Measurements from ENCODE around the gene FN1. TPM values are rescaled to one million over a fixed set of nuclear protein-coding genes. Genes with fewer than 3 reads are reported as not detected.

The FN1 gene
- total RNA-seq, 1 donor from 2014 or later = 52.0 TPM

GRCh38 chr2:215356948-215357461 is 78.9 kb downstream of the FN1 start:
- Histone ChIP-seq H3K9me3 (ENCODE audit: low read depth) (no peaks in the 10 kb centered on the region), H4K20me1 (ENCODE audit: low read depth) (no peaks in the 10 kb centered on the region), H2AFZ (replicated peaks) (no peak overlapping the region), H3K27me3 (no peaks in the 10 kb centered on the region), H3K4me3 (no peak overlapping the region), H3K79me2 (ENCODE audit: low read depth) (no peaks in the 10 kb centered on the region), H3K4me2 (no peak overlapping the region), H3K9ac (no peak overlapping the region), H3F3A (ENCODE audit: low read depth) (no peaks in the 10 kb centered on the region), H3K4me1 (no peaks in the 10 kb centered on the region), H3K36me3 (no peaks in the 10 kb centered on the region), H3K27ac (no peak overlapping the region)
- Mint-ChIP-seq H3K4me1 (no peaks in the 10 kb centered on the region), H3K9me3 (no peaks in the 10 kb centered on the region), H3K4me3 (no peak overlapping the region), H3K27ac (no peak overlapping the region), H3K27me3 (ENCODE audit: insufficient read depth, low read depth) (no peaks in the 10 kb centered on the region), H3K36me3 (peaks cover 9% of the 10 kb centered on the region)
- no peak for DNase-seq (ENCODE audit: low spot score)
- no peak for TF ChIP-seq EZH2 (IDR thresholded peaks at IDR 0.05)
- no peak for TF ChIP-seq CTCF (IDR thresholded peaks at IDR 0.05)
- no peak for TF ChIP-seq EZH2phosphoT487 (IDR thresholded peaks at IDR 0.05)

- no peak overlapping the region for H3K27ac Mint-ChIP-seq
- H2AFZ ChIP-seq (replicated peaks) = no peak overlapping the region
- H3K4me3 ChIP-seq = no peak overlapping the region
- peaks cover 14% of the 10 kb centered on the region for H3K36me3 Mint-ChIP-seq
- no peaks in the 10 kb centered on the region for H3K9me3 ChIP-seq (ENCODE audit: low read depth)
- H3K27me3 Mint-ChIP-seq (ENCODE audit: insufficient read depth, low read depth) = no peaks in the 10 kb centered on the region
- H3K27me3 ChIP-seq = no peaks in the 10 kb centered on the region
- no peaks in the 10 kb centered on the region for H3K36me3 ChIP-seq
- H3F3A ChIP-seq (ENCODE audit: low read depth) = no peaks in the 10 kb centered on the region
- no peaks in the 10 kb centered on the region for H3K4me1 ChIP-seq
- H3K9me3 Mint-ChIP-seq = no peaks in the 10 kb centered on the region
- no peak overlapping the region for H3K9ac ChIP-seq
- no peak for TF ChIP-seq EZH2 (IDR thresholded peaks at IDR 0.05)
- no peak for TF ChIP-seq EZH2phosphoT487 (IDR thresholded peaks at IDR 0.05)
- TF ChIP-seq CTCF (IDR thresholded peaks at IDR 0.05) = no peak
- no peak for DNase-seq (ENCODE audit: low spot score)
- H3K4me3 Mint-ChIP-seq = no peak overlapping the region
- no peak overlapping the region for H3K4me2 ChIP-seq
- no peaks in the 10 kb centered on the region for H4K20me1 ChIP-seq (ENCODE audit: low read depth)
- no peaks in the 10 kb centered on the region for H3K4me1 Mint-ChIP-seq
- H3K79me2 ChIP-seq (ENCODE audit: low read depth) = no peaks in the 10 kb centered on the region
- no peak overlapping the region for H3K27ac ChIP-seq
Observed at GRCh38 chr2:215356334-215356947, 79.4 kb downstream of the FN1 start.

- Histone ChIP-seq H3K36me3 (no peaks in the 10 kb centered on the region), H3K4me2 (no peak overlapping the region), H3K27ac (no peak overlapping the region), H3F3A (ENCODE audit: low read depth) (no peaks in the 10 kb centered on the region), H2AFZ (replicated peaks) (no peak overlapping the region), H3K4me1 (no peaks in the 10 kb centered on the region), H3K27me3 (no peaks in the 10 kb centered on the region), H3K4me3 (no peak overlapping the region), H4K20me1 (ENCODE audit: low read depth) (no peaks in the 10 kb centered on the region), H3K9me3 (ENCODE audit: low read depth) (no peaks in the 10 kb centered on the region), H3K79me2 (ENCODE audit: low read depth) (no peaks in the 10 kb centered on the region), H3K9ac (no peak overlapping the region)
- Mint-ChIP-seq H3K9me3 (no peaks in the 10 kb centered on the region), H3K36me3 (peaks cover 14% of the 10 kb centered on the region), H3K27ac (no peak overlapping the region), H3K4me1 (no peaks in the 10 kb centered on the region), H3K27me3 (ENCODE audit: insufficient read depth, low read depth) (no peaks in the 10 kb centered on the region), H3K4me3 (no peak overlapping the region)
- TF ChIP-seq CTCF (IDR thresholded peaks at IDR 0.05) (no peak), EZH2 (IDR thresholded peaks at IDR 0.05) (no peak), EZH2phosphoT487 (IDR thresholded peaks at IDR 0.05) (no peak)
- DNase-seq (ENCODE audit: low spot score) = no peak
Observed at GRCh38 chr2:215355801-215356200, 80.1 kb downstream of the FN1 start.
